Ishikawa (cell line): ENCODE data around the gene TRIM42.
A peak's percentile ranks its signal among the peaks of the same experiment; 100 is the strongest.

Experiments used
- CEBPB ChIP-seq: IDR thresholded peaks from 2 replicates; pipeline ENCODE4 v1.6.1; 2012
- CREB1 ChIP-seq: IDR thresholded peaks from 2 replicates; pipeline ENCODE4 v1.6.1; 2012; ENCODE audit warnings: low read depth
- EGR1 ChIP-seq: IDR thresholded peaks from 2 replicates; pipeline ENCODE4 v1.6.1; 2012
- EP300 ChIP-seq: IDR thresholded peaks from 2 replicates; pipeline ENCODE4 v1.6.1; 2012; ENCODE audit warnings: borderline replicate concordance
- FOXM1 ChIP-seq: IDR thresholded peaks from 2 replicates; pipeline ENCODE4 v1.6.1; 2012; ENCODE audit warnings: low read depth, borderline replicate concordance
- NFIC ChIP-seq: IDR thresholded peaks from 2 replicates; pipeline ENCODE4 v1.6.1; 2012
- RAD21 ChIP-seq: IDR thresholded peaks from 2 replicates; pipeline ENCODE4 v1.6.1; 2012; ENCODE audit warnings: low read depth
- REST ChIP-seq: IDR thresholded peaks from 2 replicates; pipeline ENCODE4 v1.6.1; 2012; ENCODE audit warnings: low read depth, mild to moderate bottlenecking
- TAF1 ChIP-seq: IDR thresholded peaks from 2 replicates; pipeline ENCODE4 v1.6.1; 2012; ENCODE audit warnings: low read depth, mild to moderate bottlenecking
- TCF12 ChIP-seq: IDR thresholded peaks from 2 replicates; pipeline ENCODE4 v1.6.1; 2012; ENCODE audit warnings: low read depth
- TEAD4 ChIP-seq: IDR thresholded peaks from 2 replicates; pipeline ENCODE4 v1.6.1; 2012
- YY1 ChIP-seq: IDR thresholded peaks from 2 replicates; pipeline ENCODE4 v1.6.1; 2012; ENCODE audit warnings: low read depth
- TF ChIP-seq, protein P1 (sequence below): IDR thresholded peaks from 2 replicates; pipeline ENCODE4 v1.6.1; 2012

The TRIM42 gene

DNA sequence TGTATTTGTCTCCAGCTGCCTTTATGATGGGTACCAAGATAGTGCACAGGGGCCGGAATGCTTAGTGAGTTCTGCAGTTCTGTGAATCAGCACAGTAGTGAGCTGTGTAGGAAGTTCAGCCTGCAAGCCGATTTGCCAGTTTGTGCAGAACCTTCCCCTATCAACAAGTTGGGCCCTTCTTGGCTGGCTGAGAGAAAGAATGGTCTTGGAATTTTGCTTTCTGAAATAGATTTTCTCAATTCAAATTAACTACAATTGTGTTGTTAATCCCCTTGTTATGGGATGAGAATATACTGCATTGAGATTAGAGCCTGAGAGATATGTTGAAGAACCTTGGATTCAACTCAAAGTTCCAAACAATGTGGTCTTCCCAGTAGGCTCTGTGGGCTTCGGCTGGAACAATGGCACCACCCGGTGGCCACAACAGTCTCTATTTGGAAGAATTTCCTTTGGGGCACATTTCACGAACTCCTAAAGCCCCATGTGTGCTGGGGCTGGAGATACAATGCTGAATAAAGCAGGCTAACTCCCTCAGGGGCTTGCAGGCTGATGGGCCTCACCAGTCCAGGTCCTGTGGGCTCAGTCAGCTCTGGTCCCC lies 59.1 kb downstream of the TRIM42 start:
- no peak for TF ChIP-seq NFIC
- TF ChIP-seq CEBPB = no peak
- TF ChIP-seq, protein P1, sequence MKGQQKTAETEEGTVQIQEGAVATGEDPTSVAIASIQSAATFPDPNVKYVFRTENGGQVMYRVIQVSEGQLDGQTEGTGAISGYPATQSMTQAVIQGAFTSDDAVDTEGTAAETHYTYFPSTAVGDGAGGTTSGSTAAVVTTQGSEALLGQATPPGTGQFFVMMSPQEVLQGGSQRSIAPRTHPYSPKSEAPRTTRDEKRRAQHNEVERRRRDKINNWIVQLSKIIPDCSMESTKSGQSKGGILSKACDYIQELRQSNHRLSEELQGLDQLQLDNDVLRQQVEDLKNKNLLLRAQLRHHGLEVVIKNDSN = no peak
- no peak for TF ChIP-seq FOXM1
- TF ChIP-seq RAD21 = peak; percentile 81
- TF ChIP-seq EGR1 = no peak
- no peak for TF ChIP-seq TAF1

GRCh38 chr3:140742116-140742515 lies 64.3 kb downstream of the TRIM42 start:
- TF ChIP-seq REST (no peak), FOXM1 (no peak), TAF1 (no peak), NFIC (no peak), EP300 (no peak), CEBPB (no peak)
- TF ChIP-seq, protein P1 = no peak

- TF ChIP-seq TEAD4 (no peak), CREB1 (no peak), YY1 (no peak), REST (no peak), TAF1 (no peak)
Measured at GRCh38 chr3:140748171-140748570, 70.3 kb downstream of the TRIM42 start.

DNA sequence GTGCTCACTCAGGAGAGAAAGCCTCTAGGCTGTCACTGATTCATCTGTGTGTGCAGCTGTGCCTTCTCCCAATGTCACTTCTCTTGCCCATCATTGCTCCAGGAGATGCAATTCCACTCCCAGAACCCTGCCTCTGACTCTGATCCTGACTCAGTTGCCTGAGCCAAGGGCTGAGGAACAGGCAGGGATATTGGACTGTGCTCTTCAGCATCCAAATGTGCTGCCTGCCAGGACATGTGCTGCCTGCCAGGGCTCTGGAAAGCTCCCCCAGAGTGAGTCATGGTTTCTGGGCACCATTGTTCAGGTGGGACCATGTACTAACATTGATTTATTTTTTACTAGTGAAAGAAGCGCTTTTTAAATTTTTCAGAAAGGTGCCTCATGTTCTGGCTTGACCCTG lies 71.0 kb downstream of the TRIM42 start:
- TF ChIP-seq CREB1 (no peak), TCF12 (no peak)
